DMS114 treated with DMSO at 0.1 percent for 48 hours (cell line): ENCODE measurements around the gene AAK1.

Source experiments
- DNase-seq: peaks from one replicate; lab custom pipeline; 2025; ENCODE audit not compliant: unreplicated experiment; lab: John Stamatoyannopoulos, UW

The AAK1 gene

GRCh38 chr2:69499242-69499641 lies 144.3 kb downstream of the AAK1 start:
- no peak for DNase-seq

GRCh38 chr2:69495861-69496260 lies 147.7 kb downstream of the AAK1 start:
- DNase-seq: no peak

DNA sequence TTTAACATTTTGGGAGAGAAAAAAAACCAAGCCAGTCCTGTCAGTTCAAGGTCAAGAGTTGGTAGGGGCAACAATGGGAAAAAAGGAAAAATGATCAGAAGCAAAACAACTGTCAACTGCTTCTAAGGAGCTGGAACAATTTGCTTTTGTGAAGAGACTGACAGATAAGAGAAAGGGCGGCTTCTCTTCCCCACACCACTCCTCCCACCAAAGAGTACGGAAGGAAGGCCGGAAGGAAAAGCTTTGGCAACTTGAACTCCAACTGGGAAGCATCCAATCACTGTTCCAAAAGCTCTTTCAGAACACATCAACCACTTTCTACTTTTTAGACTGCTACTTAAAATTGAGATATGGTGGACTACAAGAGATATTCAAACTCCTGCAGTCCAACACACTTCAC lies 148.5 kb downstream of the AAK1 start:
- no peak for DNase-seq

GRCh38 chr2:69494126-69494525 lies 149.4 kb downstream of the AAK1 start:
- DNase-seq: no peak

DNA sequence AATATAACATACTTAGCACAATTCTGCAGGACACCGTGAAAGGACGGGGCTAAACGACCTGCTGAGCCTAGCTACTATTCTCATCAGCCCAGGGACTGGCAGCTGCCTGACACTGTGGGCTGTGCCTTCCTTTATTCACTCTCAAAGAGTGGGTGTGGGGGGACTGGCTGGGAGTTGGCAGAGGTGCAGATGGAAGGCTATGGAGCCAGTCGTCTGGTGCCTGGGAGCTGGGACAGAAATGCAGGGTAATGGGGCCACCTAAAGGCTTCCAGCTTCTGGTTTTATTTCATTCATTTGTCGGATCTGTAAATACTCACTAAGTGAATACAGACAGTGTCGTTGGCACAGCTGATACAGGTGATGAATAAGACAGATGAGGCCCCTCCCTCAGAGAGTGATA lies 150.3 kb downstream of the AAK1 start:
- no peak for DNase-seq

DNA sequence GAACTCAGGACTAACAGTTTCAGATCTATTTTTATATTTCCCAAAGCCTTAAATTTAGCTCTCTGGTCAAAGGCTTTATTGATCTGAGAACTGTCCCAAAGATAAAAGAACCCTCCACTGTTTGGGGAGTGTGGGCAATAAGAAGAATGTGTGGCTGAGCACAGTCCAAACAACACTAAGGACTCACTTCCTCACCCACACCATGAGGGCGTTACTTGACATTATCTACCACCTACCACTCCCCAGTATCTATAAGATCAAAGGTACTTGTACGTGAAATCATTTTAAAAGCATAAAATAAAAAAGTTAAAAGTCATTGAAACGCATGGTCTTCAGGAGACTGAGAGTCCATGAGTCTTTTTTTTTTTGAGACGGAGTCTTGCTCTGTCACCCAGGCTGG lies 151.7 kb downstream of the AAK1 start:
- DNase-seq: no peak

- DNase-seq: no peak
Observed at GRCh38 chr2:69490486-69490885, 153.1 kb downstream of the AAK1 start.

- no peak for DNase-seq
Observed at GRCh38 chr2:69489793-69490192, 153.7 kb downstream of the AAK1 start.

DNA sequence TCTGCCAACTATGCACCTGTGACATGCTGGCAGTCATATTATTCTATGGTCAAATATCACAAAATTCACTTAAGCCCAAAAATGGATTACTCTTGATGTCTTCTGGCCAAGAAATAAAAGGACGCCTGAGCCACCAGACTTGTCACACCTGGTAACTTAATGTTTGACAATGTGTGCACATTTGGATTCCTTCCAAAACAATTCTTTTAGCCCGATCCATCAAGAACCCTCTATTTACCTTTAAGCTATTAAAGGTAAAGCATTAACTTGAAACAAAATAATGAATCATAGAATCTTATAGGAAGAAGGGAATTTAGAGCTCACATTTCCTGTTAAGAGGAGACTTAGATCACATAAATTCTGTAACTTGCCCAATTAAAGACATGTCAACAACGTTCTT lies 159.8 kb downstream of the AAK1 start:
- no peak for DNase-seq

DNA sequence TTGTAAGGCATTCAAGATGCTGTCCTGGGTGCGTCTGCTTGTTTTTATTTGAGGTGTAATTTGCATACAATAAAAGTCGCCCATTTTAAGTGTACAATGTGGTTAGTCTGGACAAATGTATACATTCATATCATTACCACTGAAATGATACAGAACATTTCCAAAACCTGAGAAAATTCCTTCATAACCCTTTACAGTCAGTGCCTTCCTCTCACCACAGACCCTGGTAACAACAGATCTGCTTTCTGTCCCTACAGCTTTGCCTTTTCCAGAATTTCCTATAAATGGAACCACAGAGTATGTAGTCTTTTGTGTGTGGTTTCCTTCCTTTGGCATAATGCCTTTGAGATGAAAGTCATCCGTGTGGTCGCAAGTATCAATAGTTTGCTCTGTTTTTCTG lies 160.5 kb downstream of the AAK1 start:
- DNase-seq: no peak

- no peak for DNase-seq
Observed at GRCh38 chr2:69482471-69482870, 161.1 kb downstream of the AAK1 start.

- DNase-seq: no peak
Observed at GRCh38 chr2:69481421-69481820, 162.1 kb downstream of the AAK1 start.

DNA sequence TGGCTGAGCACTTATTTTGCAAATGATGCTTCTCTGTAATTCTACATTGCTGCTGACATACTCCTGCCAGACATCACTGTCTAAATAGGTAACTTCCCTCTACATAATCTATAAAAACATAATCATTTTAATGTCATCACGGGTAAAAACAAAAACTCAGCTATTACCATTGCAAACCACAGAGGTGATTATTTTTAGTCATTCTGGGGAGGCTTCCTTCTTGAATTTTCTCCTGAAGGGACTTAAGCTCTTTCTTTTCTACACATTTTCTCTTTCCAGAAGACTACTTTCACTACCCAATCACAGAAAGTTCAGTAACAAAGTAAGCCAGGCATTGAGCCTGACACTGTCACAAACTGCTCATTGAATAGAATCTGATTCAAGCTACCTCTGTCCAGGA lies 165.9 kb downstream of the AAK1 start:
- no peak for DNase-seq

- no peak for DNase-seq
Observed at GRCh38 chr2:69474688-69475087, 168.9 kb downstream of the AAK1 start.

GRCh38 chr2:69471793-69472192 lies 171.7 kb downstream of the AAK1 start:
- DNase-seq: no peak

DNA sequence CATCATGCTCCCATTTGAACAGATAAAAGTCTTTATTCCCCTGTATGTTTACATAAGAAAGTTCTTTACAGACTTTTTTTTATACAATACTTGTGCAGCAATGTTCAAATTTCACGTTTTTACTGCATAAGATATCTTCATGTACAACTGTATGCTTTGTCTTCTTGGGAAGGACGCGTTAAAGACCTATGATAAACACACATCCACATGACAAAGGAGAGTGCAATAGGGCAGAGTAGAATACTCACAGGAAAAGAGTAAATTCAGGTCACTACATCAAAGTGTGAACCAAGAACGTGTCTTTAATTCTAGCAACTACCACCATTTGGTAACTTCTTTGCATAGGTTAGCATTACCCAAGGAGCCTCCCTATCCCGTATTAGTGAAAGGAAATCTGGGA lies 172.6 kb downstream of the AAK1 start:
- no peak for DNase-seq

- DNase-seq: no peak
Observed at GRCh38 chr2:69469784-69470183, 173.8 kb downstream of the AAK1 start.

DNA sequence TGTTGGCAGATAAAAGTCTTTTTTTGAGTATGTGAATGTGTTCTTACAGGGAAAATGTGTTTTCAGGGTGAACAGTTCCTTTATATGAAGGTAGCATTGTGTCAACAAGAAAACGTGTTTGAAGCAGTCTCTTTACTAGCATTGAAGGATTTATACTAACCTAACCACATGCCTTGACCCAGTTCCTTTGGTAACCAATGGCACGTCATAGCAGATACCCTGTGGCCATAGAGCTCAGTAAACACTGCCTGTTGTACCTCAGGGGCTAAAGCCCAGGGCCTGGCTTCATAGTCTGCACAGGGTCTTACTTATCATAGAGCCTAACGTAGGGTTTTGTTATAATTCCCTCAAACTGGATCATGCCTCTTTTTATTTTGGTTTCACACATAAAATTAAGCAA lies 174.2 kb downstream of the AAK1 start:
- DNase-seq: no peak

DNA sequence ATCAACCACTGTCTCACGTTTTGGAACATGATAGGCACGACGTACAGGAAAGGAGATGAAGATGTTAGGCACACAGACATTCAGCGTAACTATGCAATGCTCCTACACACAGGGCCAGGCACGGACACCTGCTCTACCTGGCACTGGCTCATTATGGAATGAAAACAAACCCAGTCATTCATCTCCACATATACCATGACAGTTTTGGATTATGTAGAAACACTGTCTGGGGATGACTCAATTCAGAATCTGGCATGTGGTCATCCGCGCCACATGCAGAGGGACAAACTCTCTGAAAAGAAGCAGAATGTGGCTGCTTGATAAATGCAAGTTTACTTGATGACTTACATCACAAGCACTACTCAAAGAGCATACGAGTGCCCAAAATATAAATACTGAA lies 176.8 kb downstream of the AAK1 start:
- DNase-seq: no peak

DNA sequence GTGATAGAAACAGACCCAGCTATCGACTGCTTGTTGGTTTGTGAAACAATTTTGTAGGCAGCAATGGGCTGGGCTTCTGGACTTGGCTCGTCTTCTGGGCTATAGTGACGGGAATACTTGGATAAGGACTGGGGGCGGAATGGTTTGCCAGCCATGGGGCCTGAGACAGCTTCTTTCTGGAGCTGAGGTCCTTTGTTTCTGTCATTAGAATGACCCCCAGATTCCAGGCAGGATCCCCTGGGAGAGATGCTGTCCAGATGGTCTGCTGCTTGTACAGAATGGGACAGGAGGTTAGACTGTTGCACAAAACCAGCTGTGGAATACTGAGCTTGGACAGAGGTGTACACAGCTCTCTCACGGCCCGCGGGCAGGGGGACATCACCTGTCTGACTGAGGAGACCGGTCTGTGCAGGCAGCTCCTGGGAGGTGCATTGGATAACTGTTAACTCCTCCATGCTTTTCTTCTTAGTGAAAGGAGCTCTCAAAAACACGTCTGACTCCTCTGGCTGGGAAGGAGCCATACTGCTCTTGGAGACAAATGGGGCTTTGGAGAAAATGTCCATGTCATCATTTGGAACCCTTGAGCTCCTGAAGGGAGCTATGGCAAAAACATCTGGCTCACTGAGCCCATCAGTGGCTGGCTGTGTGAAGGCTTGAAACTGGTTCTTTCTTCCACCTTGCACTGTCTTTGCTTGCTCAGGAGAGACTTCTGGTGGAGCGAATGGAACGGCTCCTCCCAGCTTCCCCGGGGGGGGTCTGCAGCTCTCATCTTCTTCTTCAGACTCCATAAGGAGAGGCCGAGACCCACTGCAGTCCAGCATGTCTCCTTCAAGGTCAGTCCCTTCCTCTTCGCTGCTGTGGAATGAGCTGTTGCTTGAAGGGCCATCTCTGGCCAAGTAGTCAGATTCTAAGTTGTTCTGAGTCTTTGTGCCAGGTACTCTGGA lies 177.8 kb downstream of the AAK1 start:
- no peak for DNase-seq

DNA sequence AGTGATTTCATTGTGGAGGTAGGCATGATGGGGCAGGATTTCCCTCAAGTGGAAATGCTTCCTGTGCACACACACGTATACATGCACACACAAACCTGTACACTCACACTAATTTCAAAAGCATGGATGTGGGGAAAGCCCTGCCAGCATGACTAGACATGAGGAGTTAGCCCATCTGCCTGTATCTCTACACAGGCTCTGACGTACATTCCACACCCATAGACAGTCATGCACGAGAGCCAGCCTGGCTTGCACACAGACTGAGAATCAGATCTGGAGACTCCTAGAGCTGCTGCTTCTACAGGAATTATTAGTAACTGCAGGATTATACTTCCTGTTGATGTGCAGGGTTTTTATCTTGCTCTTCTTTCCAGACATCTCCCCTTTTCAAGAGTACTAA lies 179.0 kb downstream of the AAK1 start:
- DNase-seq: no peak

DNA sequence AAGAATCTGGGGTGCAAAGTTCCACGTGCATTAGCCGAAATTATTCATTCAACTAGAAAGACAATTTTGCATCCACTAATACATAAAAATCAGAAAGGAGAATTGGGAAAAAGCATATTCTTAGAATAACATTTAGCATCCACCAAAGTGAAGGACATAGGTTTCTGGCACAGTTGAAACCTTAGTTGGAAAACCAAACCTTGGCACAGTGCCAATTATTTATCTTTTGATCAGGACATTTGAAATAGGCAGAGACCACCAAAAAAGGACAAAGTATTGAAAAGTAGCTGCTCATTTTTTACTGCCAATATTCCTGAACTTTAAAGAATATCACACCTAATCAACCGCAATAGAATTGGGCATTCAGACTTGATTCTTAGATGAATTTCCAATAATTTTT lies 180.8 kb downstream of the AAK1 start:
- DNase-seq: no peak

- DNase-seq: no peak
Observed at GRCh38 chr2:69461404-69461803, 182.1 kb downstream of the AAK1 start.
